ENCODE results near the gene SELENOW.
"Not testable (repeated sequence)": the region's sequence is repeated elsewhere in the genome, so short reads cannot be mapped to it uniquely, and the experiment has no call there.

Gene SELENOW

GRCh38 chr19:47755762-47756626, 22.5 kb upstream of the SELENOW start:
- no peak overlapping the region for H3K27ac ChIP-seq
- H3K4me3 ChIP-seq, result no peak overlapping the region

DNA sequence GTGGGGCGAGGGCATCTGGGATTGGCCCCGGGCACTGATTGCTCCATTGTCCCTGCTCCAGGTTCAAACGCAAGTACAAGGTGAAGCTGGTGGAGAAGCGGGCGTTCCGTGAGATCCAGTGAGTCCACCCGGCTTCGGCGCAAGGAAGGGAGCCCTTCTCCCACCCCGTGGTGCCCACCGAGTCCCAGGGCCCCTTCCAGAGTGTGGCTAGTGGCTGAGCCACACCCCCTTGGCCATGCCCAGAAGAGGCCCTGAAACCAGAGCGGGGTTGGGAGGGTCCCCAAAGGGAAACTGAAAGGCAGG, 21.9 kb upstream of the SELENOW start:
- no peak overlapping the region for H3K4me3 ChIP-seq
- no peak overlapping the region for H3K27ac ChIP-seq

DNA sequence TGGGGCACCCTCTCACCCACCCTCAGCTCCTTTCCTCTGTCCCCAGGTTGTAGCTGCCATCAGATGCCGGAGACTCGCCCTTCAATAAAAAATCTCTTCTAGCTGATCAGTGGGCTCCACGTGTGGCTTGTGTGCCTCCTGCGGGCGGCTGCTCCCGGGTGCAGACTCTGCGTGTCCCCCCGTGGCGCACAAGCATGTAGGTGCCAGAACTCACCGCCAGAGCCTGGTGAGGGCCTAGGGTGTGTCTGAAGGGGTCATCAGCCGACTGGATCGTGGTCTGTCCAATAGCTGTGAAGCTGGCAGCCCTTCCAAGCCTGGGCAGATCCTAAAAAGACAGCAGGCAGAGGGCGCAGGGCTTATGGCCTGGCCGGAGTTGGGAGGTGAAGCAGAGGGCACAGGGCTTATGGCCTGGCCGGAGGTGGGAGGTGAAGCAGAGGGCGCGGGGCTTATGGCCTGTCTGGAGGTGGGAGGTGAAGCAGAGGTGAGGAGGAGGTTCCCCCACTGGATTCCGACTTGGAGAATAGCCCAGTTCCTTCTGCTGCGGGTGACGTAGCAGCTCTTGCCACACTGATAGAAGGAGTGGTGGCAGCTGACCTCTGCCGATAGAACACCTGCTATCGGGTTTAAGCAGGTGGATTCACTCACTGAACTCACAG, 21.4 kb upstream of the SELENOW start:
- no peak overlapping the region for H3K4me3 ChIP-seq
- H3K27ac ChIP-seq, result no peak overlapping the region

- Histone ChIP-seq H3K4me3 (no peak overlapping the region), H3K27ac (no peak overlapping the region)
Observed at GRCh38 chr19:47757617-47758442, 20.7 kb upstream of the SELENOW start.

GRCh38 chr19:47758443-47758804, 20.1 kb upstream of the SELENOW start:
- Histone ChIP-seq H3K27ac (no peak overlapping the region), H3K4me3 (no peak overlapping the region)

DNA sequence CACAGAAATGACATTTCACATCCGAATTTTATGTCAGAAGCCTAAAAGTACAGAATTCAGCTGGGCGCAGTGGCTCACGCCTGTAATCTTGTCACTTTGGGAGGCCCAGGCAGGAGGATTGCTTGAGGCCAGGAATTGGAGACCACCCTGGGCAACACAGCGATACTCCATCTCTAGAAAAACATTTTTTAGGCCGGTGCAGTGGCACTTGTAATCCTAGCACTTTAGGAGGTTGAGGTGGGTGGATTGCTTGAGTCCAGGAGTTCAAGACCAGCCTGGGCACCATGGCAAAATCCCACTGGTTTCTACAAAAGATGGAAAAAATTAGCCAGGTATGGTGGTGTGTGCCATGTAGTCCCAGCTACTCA, 17.9 kb upstream of the SELENOW start:
- Histone ChIP-seq H3K4me3 (no peak overlapping the region), H3K27ac (no peak overlapping the region)

GRCh38 chr19:47761566-47761965, 16.9 kb upstream of the SELENOW start:
- Histone ChIP-seq H3K27ac (no peak overlapping the region), H3K4me3 (no peak overlapping the region)

DNA sequence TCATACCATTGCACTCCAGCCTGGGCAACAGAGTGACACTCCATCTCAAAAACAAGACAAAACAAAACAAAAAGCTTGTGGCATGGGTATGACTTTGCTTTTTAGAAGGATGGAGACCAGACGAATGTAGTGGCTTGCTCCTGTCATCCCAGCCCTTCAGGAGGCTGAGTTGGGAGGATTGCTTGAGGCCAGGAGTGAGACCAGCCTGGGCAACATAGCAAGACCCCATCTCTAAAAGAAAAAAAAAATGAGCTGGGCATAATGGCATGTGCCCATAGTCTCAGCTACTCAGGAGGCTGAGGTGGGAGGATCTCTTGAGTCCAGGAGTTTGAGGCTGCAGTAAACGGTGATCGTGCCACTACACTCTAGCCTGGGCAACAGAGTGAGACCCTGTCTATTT, 16.4 kb upstream of the SELENOW start:
- Histone ChIP-seq H3K27ac (no peak overlapping the region), H3K4me3 (no peak overlapping the region)

DNA sequence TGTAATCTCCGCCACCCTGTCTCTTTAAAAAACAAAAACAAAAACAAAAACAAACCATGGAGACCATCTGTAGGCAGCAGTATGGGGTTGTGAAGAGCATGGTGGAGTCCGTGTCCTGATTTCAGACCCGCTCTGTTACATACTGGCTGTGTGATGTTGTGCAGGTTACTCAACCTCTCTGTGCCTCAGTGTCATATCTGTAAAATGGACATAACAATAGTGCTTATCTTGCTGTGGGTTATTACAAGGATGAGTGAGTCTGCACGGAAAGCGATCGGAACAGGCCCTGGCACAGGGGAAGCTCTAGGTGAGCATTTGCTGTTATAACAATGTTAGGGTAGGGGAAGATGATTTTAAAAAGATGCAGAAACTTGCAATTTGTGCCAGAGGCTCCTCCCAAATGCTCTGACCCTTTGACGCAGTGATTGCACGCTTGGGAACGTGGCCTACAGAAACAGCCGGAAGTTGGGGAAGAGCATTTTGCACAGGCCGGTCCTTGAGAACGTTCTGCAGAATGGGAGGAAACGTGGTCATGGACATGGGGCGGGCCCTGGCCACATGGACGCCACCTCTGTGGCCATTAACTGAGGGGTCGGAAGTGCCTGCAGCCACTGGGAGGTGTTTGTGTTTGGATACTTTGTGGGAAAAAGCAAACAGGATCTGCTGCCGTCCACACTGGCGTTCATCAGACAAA, 15.7 kb upstream of the SELENOW start:
- no peak overlapping the region for H3K4me3 ChIP-seq
- peak overlapping the region in 1 of 21 experiments; percentile 25 for H3K27ac ChIP-seq

- not testable (repeated sequence) for H3K4me3 ChIP-seq, H3K27ac ChIP-seq
Observed at GRCh38 chr19:47764705-47765104, 13.8 kb upstream of the SELENOW start.

GRCh38 chr19:47765523-47766358, 12.8 kb upstream of the SELENOW start:
- Histone ChIP-seq H3K4me3 (no peak overlapping the region), H3K27ac (peak overlapping the region in 1 of 21 experiments; percentile 25)

GRCh38 chr19:47766359-47766620, 12.2 kb upstream of the SELENOW start:
- H3K4me3 ChIP-seq, result no peak overlapping the region
- no peak overlapping the region for H3K27ac ChIP-seq

DNA sequence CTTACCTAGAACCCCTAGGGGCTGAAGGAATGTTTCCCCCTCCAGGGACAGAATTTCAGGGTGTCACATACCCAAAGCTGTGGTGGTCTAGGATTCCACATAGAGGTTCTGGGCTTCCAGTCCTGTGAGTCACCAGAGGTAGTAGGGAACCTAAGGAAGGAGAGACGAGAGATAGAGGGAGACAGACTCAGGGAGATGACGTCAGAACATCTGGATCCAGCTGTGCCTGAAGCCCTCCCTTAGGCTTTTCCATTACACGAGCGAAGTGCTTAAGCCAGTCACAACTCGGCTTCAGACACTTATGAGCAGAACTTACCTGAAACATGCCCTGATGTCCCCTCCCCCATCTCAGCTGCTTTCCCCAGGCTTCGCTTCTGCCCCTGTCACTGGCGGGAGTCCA, 11.8 kb upstream of the SELENOW start:
- no peak overlapping the region for H3K27ac ChIP-seq
- no peak overlapping the region for H3K4me3 ChIP-seq

GRCh38 chr19:47767349-47767748, 11.2 kb upstream of the SELENOW start:
- H3K27ac ChIP-seq, result no peak overlapping the region

DNA sequence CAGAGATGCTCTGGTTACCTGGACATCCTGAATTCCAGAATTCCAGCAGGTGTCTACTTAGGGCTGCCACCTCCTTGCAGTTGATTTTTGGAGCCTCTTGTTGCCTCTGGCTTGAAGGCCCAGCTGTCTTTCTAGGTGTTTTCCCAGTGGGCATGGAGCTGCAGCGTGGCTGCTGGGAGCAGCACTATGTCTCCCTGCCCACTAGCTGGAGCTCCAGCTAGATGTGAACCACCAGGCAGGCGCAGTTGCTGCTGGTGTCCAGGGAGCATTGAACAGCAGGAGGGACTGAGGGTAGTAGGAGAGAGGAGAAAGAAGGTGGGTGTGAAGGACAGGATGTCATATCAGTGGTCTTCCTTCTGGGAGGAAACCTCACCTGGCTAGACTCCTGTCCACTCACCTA, 9.9 kb upstream of the SELENOW start:
- Histone ChIP-seq H3K4me3 (no peak overlapping the region), H3K27ac (no peak overlapping the region)

More at GRCh38 chr19:47767349-47767748, 11.2 kb upstream of the SELENOW start:
- no peak overlapping the region for H3K4me3 ChIP-seq

GRCh38 chr19:47769534-47769933, 9.0 kb upstream of the SELENOW start:
- H3K4me3 ChIP-seq, result no peak overlapping the region
- H3K27ac ChIP-seq, result no peak overlapping the region

DNA sequence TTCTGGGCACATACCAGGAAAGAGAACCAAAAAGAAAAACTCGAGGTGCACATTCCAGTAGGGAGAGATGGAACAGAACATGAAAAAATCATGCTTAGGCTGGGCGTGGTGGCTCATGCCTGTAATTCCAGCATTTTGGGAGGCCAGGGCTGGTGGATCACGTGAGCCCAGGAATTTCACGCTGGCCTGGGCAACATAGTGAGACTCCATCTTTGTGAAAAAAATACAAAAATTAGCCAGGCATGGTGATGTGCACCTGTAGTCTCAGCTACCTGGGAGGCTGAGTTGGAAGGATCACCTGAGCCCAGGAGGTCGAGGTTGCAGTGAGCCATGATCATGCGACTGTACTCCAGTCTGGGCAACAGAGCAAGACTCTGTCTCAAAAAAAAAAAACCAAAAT, 7.2 kb upstream of the SELENOW start:
- H3K4me3 ChIP-seq, H3K27ac ChIP-seq: not testable (repeated sequence)

DNA sequence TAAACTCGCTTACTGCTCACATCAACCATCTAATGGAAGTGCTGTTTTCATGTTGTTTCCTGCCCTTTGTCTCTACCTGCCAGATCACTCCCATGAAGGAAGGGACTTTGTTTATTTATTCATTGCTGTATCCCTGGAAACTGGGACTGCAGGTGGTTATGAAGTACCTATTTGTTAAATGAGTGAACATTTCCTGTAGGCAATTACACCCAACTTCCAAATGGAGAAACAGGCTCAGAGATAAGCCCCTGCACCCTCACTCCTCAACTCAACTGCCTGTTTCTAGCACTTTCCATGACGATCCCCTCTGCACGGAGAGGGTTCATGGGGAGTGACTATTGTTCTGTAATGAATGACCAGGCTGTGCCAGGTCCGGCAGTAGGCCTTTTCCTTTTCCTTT, 1.9 kb upstream of the SELENOW start:
- H3K27ac ChIP-seq, result peak overlapping the region in 18 of 21 experiments; percentile 24 to 100 (median 98)
- H3K4me3 ChIP-seq, result no peak overlapping the region

DNA sequence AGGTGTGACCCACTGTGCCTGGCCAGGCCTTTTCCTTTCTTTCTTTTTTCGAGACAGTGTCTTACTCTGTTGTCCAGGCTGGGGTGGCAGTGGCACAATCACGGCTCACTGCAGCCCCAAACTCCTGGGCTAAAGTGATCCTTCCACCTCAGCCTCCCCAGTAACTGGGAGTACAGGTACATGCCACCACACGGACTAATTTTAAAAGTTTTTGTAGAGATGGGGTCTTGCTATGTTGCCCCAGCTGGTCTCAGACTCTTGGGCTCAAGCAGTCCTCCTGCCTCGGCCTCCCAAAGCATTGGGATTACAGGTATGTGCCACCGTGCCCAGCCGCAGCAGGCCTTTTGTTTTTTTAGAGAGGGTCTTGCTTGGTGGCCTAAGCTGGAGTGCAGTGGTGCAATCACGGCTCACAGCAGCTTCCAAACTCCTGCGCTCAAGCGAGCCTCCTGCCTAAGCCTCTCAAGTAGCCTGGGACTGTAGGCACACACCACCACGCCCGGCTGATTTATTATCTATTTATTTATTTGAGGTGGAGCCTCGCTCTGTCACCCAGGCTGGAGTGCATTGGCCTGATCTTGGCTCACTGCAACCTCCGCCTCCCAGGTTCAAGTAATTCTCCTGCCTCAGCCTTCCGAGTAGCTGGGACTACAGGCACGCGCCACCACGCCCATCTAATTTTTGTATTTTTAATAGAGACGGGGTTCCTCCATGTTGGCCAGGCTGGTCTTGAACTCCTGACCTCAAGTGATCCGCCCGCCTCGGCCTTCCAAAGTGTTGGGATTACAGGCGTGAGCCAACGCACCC, 1.1 kb upstream of the SELENOW start:
- H3K4me3 ChIP-seq, result peak overlapping the region; percentile 80 to 96 (median 90)
- peak overlapping the region in 20 of 21 experiments; percentile 95 to 100 (median 99) for H3K27ac ChIP-seq
